ENCODE measurements around the gene CEP170B. TPM values are rescaled to one million over a fixed set of nuclear protein-coding genes. Genes with fewer than 3 reads are reported as not detected.
"Not testable (repeated sequence)": the region's sequence is repeated elsewhere in the genome, so short reads cannot be mapped to it uniquely, and the experiment has no call there.

The CEP170B gene
- total and polyA plus RNA-seq, 2 experiments from 2014 or later, result 2.7 to 24.5 TPM

DNA sequence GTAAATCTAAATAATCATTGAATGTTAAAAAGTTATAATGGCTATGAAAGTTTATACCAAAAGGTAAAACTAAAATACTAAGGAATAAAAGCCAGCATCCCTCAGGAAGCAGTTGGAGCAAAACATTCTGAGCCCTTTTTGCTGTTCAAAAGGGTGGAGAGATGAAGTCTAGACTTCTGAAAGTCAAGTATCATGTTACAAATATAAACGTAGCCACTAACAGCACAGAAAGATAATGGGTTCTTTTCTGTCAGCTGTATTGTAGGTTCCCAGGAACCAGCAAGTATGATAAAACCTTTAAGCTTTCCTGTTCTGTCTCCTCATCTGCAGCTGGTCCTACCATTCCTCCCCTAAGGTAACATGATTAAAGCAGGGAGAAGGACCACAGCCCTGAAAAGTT lies 43.2 kb downstream of the CEP170B start:
- TF ChIP-seq EZH2phosphoT487 (IDR thresholded peaks at IDR 0.05; ENCODE audit: insufficient read depth, low read depth) (no peak), EZH2 (IDR thresholded peaks at IDR 0.05; ENCODE audit: insufficient read depth, poor library complexity, severe bottlenecking) (no peak)
- H3K9ac ChIP-seq, result no peak overlapping the region
- no peaks in the 10 kb centered on the region for H4K20me1 ChIP-seq (ENCODE audit: insufficient read depth)
- WGBS, 2 experiments (ENCODE audit: low coverage in 1 of 2, low lambda C conversion rate in 2 of 2, missing lambda C conversion rate in 2 of 2), result 0% methylated on average over 1 of the region's 1 CpG
- no peaks in the 10 kb centered on the region for H3K9me3 ChIP-seq (ENCODE audit: low read depth)
- no peaks in the 10 kb centered on the region for H3K4me1 ChIP-seq (ENCODE audit: insufficient read depth)
- in situ Hi-C loops (cut with MboI), result loop anchor here (10.0 kb wide), 1 partner anchor 136 kb away; no protein-coding TSS in a partner anchor
- H2AFZ ChIP-seq, result no peak overlapping the region
- H3K79me2 ChIP-seq (ENCODE audit: insufficient read depth), result no peaks in the 10 kb centered on the region
- H3K4me3 ChIP-seq, result no peak overlapping the region
- no peak overlapping the region for H3K27ac ChIP-seq
- H3K9me2 ChIP-seq (ENCODE audit: insufficient read depth), result no peaks in the 10 kb centered on the region
- H3K27me3 ChIP-seq (replicated peaks; ENCODE audit: insufficient read depth), result peaks cover 7% of the 10 kb centered on the region; the same call in 1 of the 2 replicates
- no peak overlapping the region for H3K4me2 ChIP-seq (ENCODE audit: unreplicated experiment)
- no peaks in the 10 kb centered on the region for H3K36me3 ChIP-seq (ENCODE audit: low read depth)
- DNase-seq, result no peak
- H3F3A ChIP-seq (ENCODE audit: insufficient read depth), result no peaks in the 10 kb centered on the region

DNA sequence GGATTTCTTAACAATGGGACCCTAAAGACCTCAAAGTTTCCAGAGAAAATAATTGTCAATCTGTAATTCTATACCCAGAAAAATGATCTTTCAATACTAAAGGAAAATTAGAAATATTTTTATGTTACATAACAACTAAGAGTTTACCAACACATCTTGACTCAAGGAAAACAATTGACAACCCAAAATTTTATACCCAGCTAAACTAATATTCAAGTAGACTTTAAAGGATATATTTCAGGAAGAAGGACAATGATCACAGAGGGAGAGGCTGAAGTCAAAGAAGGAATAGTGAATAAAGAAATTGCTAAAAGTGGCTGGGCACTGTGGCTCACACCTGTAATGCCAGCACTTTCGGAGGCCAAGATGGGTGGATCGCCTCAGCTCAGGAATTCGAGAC lies 47.0 kb downstream of the CEP170B start:
- DNase-seq, result no peak
- no peaks in the 10 kb centered on the region for H3K79me2 ChIP-seq (ENCODE audit: insufficient read depth)
- H3K27me3 ChIP-seq (replicated peaks; ENCODE audit: insufficient read depth), result peaks cover 30% of the 10 kb centered on the region
- H3K4me2 ChIP-seq (ENCODE audit: unreplicated experiment), result no peak overlapping the region
- no peaks in the 10 kb centered on the region for H4K20me1 ChIP-seq (ENCODE audit: insufficient read depth)
- H3K27ac ChIP-seq, result no peak overlapping the region
- H2AFZ ChIP-seq, result no peak overlapping the region
- H3F3A ChIP-seq (ENCODE audit: insufficient read depth), result no peaks in the 10 kb centered on the region
- no peaks in the 10 kb centered on the region for H3K9me2 ChIP-seq (ENCODE audit: insufficient read depth)
- no peak overlapping the region for H3K4me3 ChIP-seq
- H3K36me3 ChIP-seq (ENCODE audit: low read depth), result no peaks in the 10 kb centered on the region
- WGBS, 2 experiments (ENCODE audit: low coverage in 1 of 2, low lambda C conversion rate in 2 of 2, missing lambda C conversion rate in 2 of 2), result 42 to 47% methylated on average over 3 of the region's 3 CpGs
- in situ Hi-C loops (cut with MboI), result no loop called here
- H3K9me3 ChIP-seq (ENCODE audit: low read depth), result no peaks in the 10 kb centered on the region
- no peak overlapping the region for H3K9ac ChIP-seq
- no peak for TF ChIP-seq EZH2 (IDR thresholded peaks at IDR 0.05; ENCODE audit: insufficient read depth, poor library complexity, severe bottlenecking)
- TF ChIP-seq EZH2phosphoT487 (IDR thresholded peaks at IDR 0.05; ENCODE audit: insufficient read depth, low read depth), result no peak
- H3K4me1 ChIP-seq (ENCODE audit: insufficient read depth), result no peaks in the 10 kb centered on the region

DNA sequence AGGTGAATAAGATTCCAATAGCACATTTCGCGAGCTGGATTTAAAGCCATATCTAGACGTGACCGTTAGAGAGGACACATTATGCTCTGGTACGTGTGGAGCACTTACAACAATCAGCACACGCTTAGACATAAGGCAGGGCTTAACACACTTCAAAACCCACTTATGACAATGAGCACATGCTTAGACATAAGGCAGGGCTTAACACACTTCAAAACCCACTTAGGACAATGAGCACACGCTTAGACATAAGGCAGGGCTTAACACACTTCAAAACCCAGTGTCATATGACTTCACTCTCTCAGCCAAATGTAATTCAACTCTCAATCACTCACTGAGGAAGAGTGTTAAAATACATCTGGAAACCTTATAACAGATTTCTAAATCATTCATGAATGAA lies 48.4 kb downstream of the CEP170B start:
- H3K4me1 ChIP-seq (ENCODE audit: insufficient read depth), result no peaks in the 10 kb centered on the region
- H3K27me3 ChIP-seq (replicated peaks; ENCODE audit: insufficient read depth), result peaks cover 30% of the 10 kb centered on the region
- no peak for DNase-seq
- H3K9me2 ChIP-seq (ENCODE audit: insufficient read depth), result no peaks in the 10 kb centered on the region
- TF ChIP-seq EZH2 (IDR thresholded peaks at IDR 0.05; ENCODE audit: insufficient read depth, poor library complexity, severe bottlenecking) (no peak), EZH2phosphoT487 (IDR thresholded peaks at IDR 0.05; ENCODE audit: insufficient read depth, low read depth) (no peak)
- in situ Hi-C loops (cut with MboI), result no loop called here
- H3K27ac ChIP-seq, result no peak overlapping the region
- H3K9ac ChIP-seq, result no peak overlapping the region
- H2AFZ ChIP-seq, result no peak overlapping the region
- no peak overlapping the region for H3K4me3 ChIP-seq
- 14 to 21% methylated on average over 7 of the region's 7 CpGs for WGBS, 2 experiments (ENCODE audit: low coverage in 1 of 2, low lambda C conversion rate in 2 of 2, missing lambda C conversion rate in 2 of 2)
- no peaks in the 10 kb centered on the region for H3F3A ChIP-seq (ENCODE audit: insufficient read depth)
- H4K20me1 ChIP-seq (ENCODE audit: insufficient read depth), result no peaks in the 10 kb centered on the region
- H3K9me3 ChIP-seq (ENCODE audit: low read depth), result no peaks in the 10 kb centered on the region
- no peaks in the 10 kb centered on the region for H3K79me2 ChIP-seq (ENCODE audit: insufficient read depth)
- H3K4me2 ChIP-seq (ENCODE audit: unreplicated experiment), result no peak overlapping the region
- H3K36me3 ChIP-seq (ENCODE audit: low read depth), result no peaks in the 10 kb centered on the region

DNA sequence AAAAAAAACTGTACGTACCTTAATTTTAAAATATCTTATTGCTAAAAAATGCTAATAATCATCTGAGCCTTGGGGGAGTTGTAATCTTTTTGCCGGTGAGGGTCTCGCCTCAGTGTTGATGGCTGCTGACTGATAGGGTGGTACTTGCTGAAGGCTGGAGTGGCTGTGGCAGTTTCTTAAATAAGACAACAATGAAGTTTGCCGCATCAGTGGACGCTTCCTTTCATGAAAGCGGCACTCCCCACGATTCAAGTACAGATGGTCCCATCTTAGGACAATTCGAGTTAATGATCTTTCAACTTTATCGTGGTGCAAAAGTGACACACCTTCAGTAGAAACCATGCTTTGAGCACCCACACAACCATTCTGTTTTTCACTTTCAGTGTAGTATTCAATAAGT lies 52.0 kb downstream of the CEP170B start:
- in situ Hi-C loops (cut with MboI), result no loop called here
- Histone ChIP-seq H3K27me3 (replicated peaks; ENCODE audit: insufficient read depth) (peaks cover 36% of the 10 kb centered on the region), H3K9me2 (ENCODE audit: insufficient read depth) (no peaks in the 10 kb centered on the region), H3K4me2 (ENCODE audit: unreplicated experiment) (no peak overlapping the region), H3K9ac (no peak overlapping the region), H3F3A (ENCODE audit: insufficient read depth) (no peaks in the 10 kb centered on the region), H4K20me1 (ENCODE audit: insufficient read depth) (no peaks in the 10 kb centered on the region), H3K9me3 (ENCODE audit: low read depth) (no peaks in the 10 kb centered on the region), H3K4me3 (no peak overlapping the region), H2AFZ (no peak overlapping the region), H3K79me2 (ENCODE audit: insufficient read depth) (no peaks in the 10 kb centered on the region), H3K4me1 (ENCODE audit: insufficient read depth) (no peaks in the 10 kb centered on the region), H3K27ac (no peak overlapping the region), H3K36me3 (ENCODE audit: low read depth) (no peaks in the 10 kb centered on the region)
- no peak for DNase-seq
- WGBS, 2 experiments (ENCODE audit: low coverage in 1 of 2, low lambda C conversion rate in 2 of 2, missing lambda C conversion rate in 2 of 2), result 87 to 89% methylated on average over 9 of the region's 9 CpGs
- TF ChIP-seq EZH2 (IDR thresholded peaks at IDR 0.05; ENCODE audit: insufficient read depth, poor library complexity, severe bottlenecking) (no peak), EZH2phosphoT487 (IDR thresholded peaks at IDR 0.05; ENCODE audit: insufficient read depth, low read depth) (no peak)

DNA sequence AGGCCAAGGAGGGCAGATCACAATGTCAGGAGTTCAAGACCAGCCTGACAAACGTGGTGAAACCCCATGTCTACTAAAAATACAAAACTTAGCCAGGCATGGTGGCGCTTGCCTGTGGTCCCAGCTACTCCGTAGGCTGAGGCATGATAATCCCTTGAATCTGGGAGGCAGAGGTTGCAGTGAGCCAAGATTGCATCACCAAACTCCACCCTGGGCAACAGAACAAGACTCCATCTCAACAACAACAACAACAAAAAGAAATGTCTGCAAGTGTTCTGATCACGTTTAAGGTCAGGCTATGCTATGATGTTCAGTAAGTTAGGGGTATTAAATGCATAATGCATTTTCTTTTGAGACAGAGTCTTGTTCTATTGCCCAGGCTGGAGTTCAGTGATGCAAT lies 52.9 kb downstream of the CEP170B start:
- peak; percentile 29 for DNase-seq
- Histone ChIP-seq H3K9ac (no peak overlapping the region), H3K4me3 (no peak overlapping the region), H3K9me2 (ENCODE audit: insufficient read depth) (no peaks in the 10 kb centered on the region), H4K20me1 (ENCODE audit: insufficient read depth) (no peaks in the 10 kb centered on the region), H3K27ac (no peak overlapping the region), H3K36me3 (ENCODE audit: low read depth) (no peaks in the 10 kb centered on the region), H2AFZ (no peak overlapping the region), H3K4me1 (ENCODE audit: insufficient read depth) (no peaks in the 10 kb centered on the region), H3K9me3 (ENCODE audit: low read depth) (no peaks in the 10 kb centered on the region), H3K27me3 (replicated peaks; ENCODE audit: insufficient read depth) (peaks cover 36% of the 10 kb centered on the region), H3K79me2 (ENCODE audit: insufficient read depth) (no peaks in the 10 kb centered on the region), H3K4me2 (ENCODE audit: unreplicated experiment) (no peak overlapping the region), H3F3A (ENCODE audit: insufficient read depth) (no peaks in the 10 kb centered on the region)
- in situ Hi-C loops (cut with MboI), result no loop called here
- TF ChIP-seq EZH2 (IDR thresholded peaks at IDR 0.05; ENCODE audit: insufficient read depth, poor library complexity, severe bottlenecking) (no peak), EZH2phosphoT487 (IDR thresholded peaks at IDR 0.05; ENCODE audit: insufficient read depth, low read depth) (no peak)
- WGBS, 2 experiments (ENCODE audit: low coverage in 1 of 2, low lambda C conversion rate in 2 of 2, missing lambda C conversion rate in 2 of 2), result 1 to 7% methylated on average over 4 of the region's 4 CpGs

DNA sequence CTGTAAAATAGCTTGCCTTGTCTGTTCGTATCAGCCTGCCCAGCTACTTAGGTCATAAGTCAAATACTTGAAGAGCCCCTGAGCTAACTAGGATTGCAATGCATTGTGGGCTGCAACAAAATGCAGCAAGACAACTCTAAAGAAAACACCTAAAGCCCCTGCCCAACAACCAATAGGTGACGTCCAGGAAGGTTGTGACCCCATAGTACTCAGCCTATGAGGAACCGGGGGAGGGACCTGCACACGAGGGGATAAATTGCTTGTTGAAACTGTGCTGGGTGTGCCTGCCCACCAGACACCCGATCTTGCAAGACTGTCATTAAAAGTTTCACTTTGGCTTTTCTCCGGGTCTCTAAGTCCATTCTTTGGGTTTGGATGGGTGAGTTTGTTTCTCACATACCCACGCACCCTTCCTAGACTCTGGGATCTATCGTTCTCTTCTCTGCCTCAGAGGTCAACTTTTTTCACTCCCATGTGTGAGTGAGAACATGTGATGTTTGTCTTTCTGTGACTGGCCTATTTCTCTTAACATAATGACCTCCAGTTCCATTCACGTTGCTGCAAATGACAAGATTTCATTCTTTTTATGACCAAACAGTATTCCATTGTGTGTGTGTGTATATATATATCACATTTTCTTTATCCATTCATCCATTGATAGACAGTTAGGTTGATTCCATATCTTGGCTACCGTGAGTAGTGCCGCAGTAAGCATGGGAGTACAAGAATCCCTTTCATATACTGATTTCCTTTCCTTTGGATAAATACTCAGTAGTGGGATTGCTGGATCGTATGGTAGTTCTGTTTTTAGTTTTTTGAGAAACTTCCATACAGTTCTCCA lies 54.3 kb downstream of the CEP170B start:
- H4K20me1 ChIP-seq (ENCODE audit: insufficient read depth); H3K79me2 ChIP-seq (ENCODE audit: insufficient read depth); H3K9ac ChIP-seq; H3K9me2 ChIP-seq (ENCODE audit: insufficient read depth); H3K27ac ChIP-seq; H3K4me3 ChIP-seq; H3K36me3 ChIP-seq (ENCODE audit: low read depth); H2AFZ ChIP-seq; H3K4me1 ChIP-seq (ENCODE audit: insufficient read depth); DNase-seq; in situ Hi-C loops (cut with MboI); H3K9me3 ChIP-seq (ENCODE audit: low read depth); H3F3A ChIP-seq (ENCODE audit: insufficient read depth); H3K4me2 ChIP-seq (ENCODE audit: unreplicated experiment): not testable (repeated sequence)
- 78 to 81% methylated on average over 12 of the region's 12 CpGs for WGBS, 2 experiments (ENCODE audit: low coverage in 1 of 2, low lambda C conversion rate in 2 of 2, missing lambda C conversion rate in 2 of 2)
- H3K27me3 ChIP-seq (replicated peaks; ENCODE audit: insufficient read depth), result peaks cover 26% of the 10 kb centered on the region

Measured in GM23248 (cell line).